ENCODE measurements around the gene POLL. TPM values are rescaled to one million over a fixed set of nuclear protein-coding genes. Genes with fewer than 3 reads are reported as not detected.

The POLL gene
- total RNA-seq, 1 experiment from 2014 or later: 51.3 TPM

- no peaks in the 10 kb centered on the region for H3K9me2 ChIP-seq (ENCODE audit: insufficient read depth)
- H3K9ac ChIP-seq (ENCODE audit: low read length): no peak overlapping the region
- BruUV-seq (replicated peaks): no TSS peak
- H3K27ac ChIP-seq (ENCODE audit: low read depth, low read length): no peak overlapping the region
- ChIA-PET RAD21 (ENCODE audit: low non-redundant PET in 1 of 2, low total read pairs in 2 of 2, uncharacterized antibody in 2 of 2, unreplicated experiment in 2 of 2) (no interaction called here), POLR2A (interaction anchor here (0.6 kb wide), 1 partner anchor 7 kb away, joined by 5 read pairs; no protein-coding TSS in a partner anchor), CTCF (no interaction called here)
- H3K79me2 ChIP-seq (ENCODE audit: insufficient read depth, low read length): no peaks in the 10 kb centered on the region
- H2AFZ ChIP-seq (ENCODE audit: low read depth, low read length, poor library complexity, severe bottlenecking): no peak overlapping the region
- no peaks in the 10 kb centered on the region for H3K36me3 ChIP-seq (ENCODE audit: control insufficient read depth in 1 of 2, insufficient read depth in 2 of 2, low read length in 2 of 2)
- no peaks in the 10 kb centered on the region for H3K9me3 ChIP-seq (ENCODE audit: control insufficient read depth in 1 of 2, insufficient read depth in 1 of 2, low read depth in 1 of 2, low read length in 2 of 2)
- ATAC-seq: no peak
- no peak overlapping the region for H3K4me2 ChIP-seq (ENCODE audit: low read length)
- no peak overlapping the region for H3K4me3 ChIP-seq (replicated peaks in 1 of 2; ENCODE audit: low read depth in 1 of 2, low read length in 2 of 2)
- no peaks in the 10 kb centered on the region for H4K20me1 ChIP-seq (ENCODE audit: insufficient read depth)
- H3K4me1 ChIP-seq (ENCODE audit: control insufficient read depth in 1 of 2, insufficient read depth in 2 of 2, low read length in 2 of 2): no peaks in the 10 kb centered on the region
- intact Hi-C loops (cut with micrococcal nuclease): no loop called here
- no peak for DNase-seq (ENCODE audit: low read depth, low spot score)
- TF ChIP-seq ELF1 (IDR thresholded peaks at IDR 0.05; ENCODE audit: borderline replicate concordance, low read depth) (no peak), SIN3A (IDR thresholded peaks at IDR 0.05; ENCODE audit: low read depth) (no peak), CEBPB (IDR thresholded peaks at IDR 0.05; ENCODE audit: low read depth) (no peak), JUND (IDR thresholded peaks at IDR 0.05) (no peak), SP1 (IDR thresholded peaks at IDR 0.05; ENCODE audit: low read depth) (no peak)
- H3K27me3 ChIP-seq (ENCODE audit: insufficient read depth, low read length): no peaks in the 10 kb centered on the region
Measured at GRCh38 chr10:101529207-101529606, 58.9 kb downstream of the POLL start.

Small RNA genes lying within 50 kb of the gene (microRNA-seq; reads per million reads assigned to microRNA genes)
- gene MIR3158-1 (ENCODE audit: borderline number of aligned reads) (not detected), gene MIR3158-2 (ENCODE audit: borderline number of aligned reads) (not detected)

Other genes with a start within 250 kb of the POLL start
- gene BTRC, start 234.1 kb downstream of the POLL start, total RNA-seq (2021; ENCODE audit: unreplicated experiment): 29.1 TPM
- 39.5 TPM for gene DPCD, start 64 bp upstream of the POLL start, total RNA-seq (2021; ENCODE audit: unreplicated experiment)
- 35.3 TPM for gene FBXW4, start 106.9 kb upstream of the POLL start, total RNA-seq (2021; ENCODE audit: unreplicated experiment)
- 2.7 TPM for gene FGF8, start 187.9 kb upstream of the POLL start, total RNA-seq (2021; ENCODE audit: unreplicated experiment)
- gene NPM3, start 195.2 kb upstream of the POLL start, total RNA-seq (2021; ENCODE audit: unreplicated experiment): 267 TPM
- 127 TPM for gene OGA, start 230.2 kb upstream of the POLL start, total RNA-seq (2021; ENCODE audit: unreplicated experiment)